Neural cell (in vitro differentiated cells): ENCODE results near the gene ANAPC2.

Source experiments
- CTCF ChIP-seq: fragments of 450-650 bp; IDR thresholded peaks from 2 replicates; pipeline ENCODE4 v1.5.1; 2014; ENCODE audit warnings: antibody characterized with exemption, mild to moderate bottlenecking, moderate library complexity; ENCODE audit not compliant: poor library complexity, severe bottlenecking
- EP300 ChIP-seq: fragments of 450-650 bp; conservative IDR thresholded peaks from 2 replicates; pipeline ENCODE4 v1.6.1; 2014; ENCODE audit warnings: antibody characterized with exemption, mild to moderate bottlenecking, moderate library complexity; ENCODE audit not compliant: poor library complexity, severe bottlenecking
- EZH2 ChIP-seq: fragments of 200-600, 300-800 bp; shearing (Covaris generic), sonication (generic); IDR thresholded peaks from 2 replicates; pipeline ENCODE4 v1.6.1; 2014; ENCODE audit warnings: antibody characterized with exemption, low read length, borderline replicate concordance, mild to moderate bottlenecking; ENCODE audit not compliant: insufficient read depth, poor library complexity, severe bottlenecking
- MXI1 ChIP-seq: fragments of 450-650 bp; conservative IDR thresholded peaks from 2 replicates; pipeline ENCODE4 v1.6.1; 2014; ENCODE audit warnings: antibody characterized with exemption, mild to moderate bottlenecking; ENCODE audit not compliant: poor library complexity, severe bottlenecking
- POLR2AphosphoS5 ChIP-seq: IDR thresholded peaks from 2 replicates; pipeline ENCODE4 v1.6.1; 2012
- RAD21 ChIP-seq: fragments of 450-650 bp; conservative IDR thresholded peaks from 2 replicates; pipeline ENCODE4 v1.6.1; 2014; ENCODE audit warnings: antibody characterized with exemption, mild to moderate bottlenecking, moderate library complexity
- SMC3 ChIP-seq: fragments of 450-650 bp; conservative IDR thresholded peaks from 2 replicates; pipeline ENCODE4 v1.6.1; 2014; ENCODE audit warnings: antibody characterized with exemption, mild to moderate bottlenecking, moderate library complexity; ENCODE audit not compliant: poor library complexity
- TAF1 ChIP-seq: IDR thresholded peaks from 2 replicates; pipeline ENCODE4 v1.6.1; 2012; ENCODE audit warnings: low read depth
- TF ChIP-seq, protein P1 (sequence below): IDR thresholded peaks from 2 replicates; pipeline ENCODE4 v1.6.1; 2012; ENCODE audit warnings: borderline replicate concordance

GRCh38 chr9:137186385-137186784 lies 2.0 kb downstream of the ANAPC2 start:
- TF ChIP-seq CTCF (no peak), TAF1 (no peak), EP300 (no peak), EZH2 (no peak), SMC3 (no peak), POLR2AphosphoS5 (no peak), MXI1 (no peak), RAD21 (no peak)
- TF ChIP-seq, protein P1, sequence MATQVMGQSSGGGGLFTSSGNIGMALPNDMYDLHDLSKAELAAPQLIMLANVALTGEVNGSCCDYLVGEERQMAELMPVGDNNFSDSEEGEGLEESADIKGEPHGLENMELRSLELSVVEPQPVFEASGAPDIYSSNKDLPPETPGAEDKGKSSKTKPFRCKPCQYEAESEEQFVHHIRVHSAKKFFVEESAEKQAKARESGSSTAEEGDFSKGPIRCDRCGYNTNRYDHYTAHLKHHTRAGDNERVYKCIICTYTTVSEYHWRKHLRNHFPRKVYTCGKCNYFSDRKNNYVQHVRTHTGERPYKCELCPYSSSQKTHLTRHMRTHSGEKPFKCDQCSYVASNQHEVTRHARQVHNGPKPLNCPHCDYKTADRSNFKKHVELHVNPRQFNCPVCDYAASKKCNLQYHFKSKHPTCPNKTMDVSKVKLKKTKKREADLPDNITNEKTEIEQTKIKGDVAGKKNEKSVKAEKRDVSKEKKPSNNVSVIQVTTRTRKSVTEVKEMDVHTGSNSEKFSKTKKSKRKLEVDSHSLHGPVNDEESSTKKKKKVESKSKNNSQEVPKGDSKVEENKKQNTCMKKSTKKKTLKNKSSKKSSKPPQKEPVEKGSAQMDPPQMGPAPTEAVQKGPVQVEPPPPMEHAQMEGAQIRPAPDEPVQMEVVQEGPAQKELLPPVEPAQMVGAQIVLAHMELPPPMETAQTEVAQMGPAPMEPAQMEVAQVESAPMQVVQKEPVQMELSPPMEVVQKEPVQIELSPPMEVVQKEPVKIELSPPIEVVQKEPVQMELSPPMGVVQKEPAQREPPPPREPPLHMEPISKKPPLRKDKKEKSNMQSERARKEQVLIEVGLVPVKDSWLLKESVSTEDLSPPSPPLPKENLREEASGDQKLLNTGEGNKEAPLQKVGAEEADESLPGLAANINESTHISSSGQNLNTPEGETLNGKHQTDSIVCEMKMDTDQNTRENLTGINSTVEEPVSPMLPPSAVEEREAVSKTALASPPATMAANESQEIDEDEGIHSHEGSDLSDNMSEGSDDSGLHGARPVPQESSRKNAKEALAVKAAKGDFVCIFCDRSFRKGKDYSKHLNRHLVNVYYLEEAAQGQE, result no peak
